Suprapubic skin (tissue), 4 donors: ENCODE measurements around the gene CDH4.

ENCODE experiments used
- POLR2A ChIP-seq, 2 donors: fragments of 450-650 bp; IDR thresholded peaks; one replicate each; pipeline ENCODE4 v1.6.1; 2017; ENCODE audit warnings: antibody characterized with exemption in 2 of 2, mild to moderate bottlenecking in 2 of 2, moderate library complexity in 2 of 2
- POLR2AphosphoS5 ChIP-seq, 3 donors: sonication (generic); formaldehyde crosslinking; IDR thresholded peaks; one replicate each; pipeline ENCODE4 v1.6.1; 2017; ENCODE audit warnings: antibody characterized with exemption in 3 of 3
- TF ChIP-seq, protein P1 (sequence below), 2 donors: fragments of 200-600 bp in 1 of 2; fragments of 450-650 bp in 1 of 2; sonication (generic) in 1 of 2; IDR thresholded peaks; one replicate each; pipeline ENCODE4 v1.5.1; 2016 to 2019; ENCODE audit warnings: antibody characterized with exemption in 2 of 2, mild to moderate bottlenecking in 1 of 2, moderate library complexity in 1 of 2

DNA sequence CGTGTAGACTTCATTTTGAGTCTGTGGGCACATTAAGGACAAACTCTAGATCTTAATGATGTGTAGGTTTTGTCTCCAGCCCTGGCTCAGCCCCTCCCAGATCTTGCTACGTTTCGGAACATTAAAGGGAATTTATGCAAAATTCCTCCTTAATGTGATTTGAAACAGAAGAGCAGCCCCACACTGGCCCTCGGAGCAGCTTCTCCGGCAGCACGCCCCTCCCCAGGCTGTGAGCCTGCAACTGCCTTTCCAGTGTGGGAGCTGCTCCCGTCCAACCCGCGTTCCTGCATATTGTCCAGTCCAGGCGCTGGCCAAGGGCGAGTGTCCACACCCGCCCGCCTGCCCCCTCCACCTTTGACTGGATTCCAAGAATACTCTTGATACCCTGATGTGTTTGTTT, 556.4 kb downstream of the CDH4 start:
- TF ChIP-seq, protein P1, sequence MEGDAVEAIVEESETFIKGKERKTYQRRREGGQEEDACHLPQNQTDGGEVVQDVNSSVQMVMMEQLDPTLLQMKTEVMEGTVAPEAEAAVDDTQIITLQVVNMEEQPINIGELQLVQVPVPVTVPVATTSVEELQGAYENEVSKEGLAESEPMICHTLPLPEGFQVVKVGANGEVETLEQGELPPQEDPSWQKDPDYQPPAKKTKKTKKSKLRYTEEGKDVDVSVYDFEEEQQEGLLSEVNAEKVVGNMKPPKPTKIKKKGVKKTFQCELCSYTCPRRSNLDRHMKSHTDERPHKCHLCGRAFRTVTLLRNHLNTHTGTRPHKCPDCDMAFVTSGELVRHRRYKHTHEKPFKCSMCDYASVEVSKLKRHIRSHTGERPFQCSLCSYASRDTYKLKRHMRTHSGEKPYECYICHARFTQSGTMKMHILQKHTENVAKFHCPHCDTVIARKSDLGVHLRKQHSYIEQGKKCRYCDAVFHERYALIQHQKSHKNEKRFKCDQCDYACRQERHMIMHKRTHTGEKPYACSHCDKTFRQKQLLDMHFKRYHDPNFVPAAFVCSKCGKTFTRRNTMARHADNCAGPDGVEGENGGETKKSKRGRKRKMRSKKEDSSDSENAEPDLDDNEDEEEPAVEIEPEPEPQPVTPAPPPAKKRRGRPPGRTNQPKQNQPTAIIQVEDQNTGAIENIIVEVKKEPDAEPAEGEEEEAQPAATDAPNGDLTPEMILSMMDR (IDR thresholded peaks at IDR 0.05): no peak
- no peak for TF ChIP-seq POLR2AphosphoS5 (IDR thresholded peaks at IDR 0.05)
- no peak for TF ChIP-seq POLR2A (IDR thresholded peaks at IDR 0.05)
